Fibroblast of skin of left quadriceps (primary cell): ENCODE results near the gene KCTD10.

Experiments
- DNase-seq, 2 experiments: peaks; one replicate each; pipeline ENCODE4 v3.0.0-alpha.2; 2013; ENCODE audit warnings: low read depth in 2 of 2

Gene KCTD10

GRCh38 chr12:109477185-109477962, at the start of gene KCTD10, which contains the start of gene UBE3B:
Gene KCTD10, minus strand, starts transcription at chr12:109477300. Its CDS starts 38 bp downstream, at chr12:109477262.
Gene UBE3B, plus strand, starts transcription at chr12:109477634. Its CDS starts 5,918 bp downstream, at chr12:109483552.
- DNase-seq = peak; percentile 80

- no peak for DNase-seq
Observed at GRCh38 chr12:109525279-109525585, 48.1 kb upstream of the KCTD10 start.

- DNase-seq = no peak
Observed at GRCh38 chr12:109524466-109525278, 47.6 kb upstream of the KCTD10 start.

GRCh38 chr12:109523504-109523903, 46.4 kb upstream of the KCTD10 start:
- no peak for DNase-seq

GRCh38 chr12:109523071-109523470, 46.0 kb upstream of the KCTD10 start:
- no peak for DNase-seq

GRCh38 chr12:109521831-109522230, 44.7 kb upstream of the KCTD10 start:
- no peak for DNase-seq

- DNase-seq = no peak
Observed at GRCh38 chr12:109519787-109520186, 42.7 kb upstream of the KCTD10 start.

GRCh38 chr12:109518820-109519665, 41.9 kb upstream of the KCTD10 start:
- peak; percentile 80 to 82 for DNase-seq

GRCh38 chr12:109517619-109518018, 40.5 kb upstream of the KCTD10 start:
- no peak for DNase-seq

- DNase-seq = no peak
Observed at GRCh38 chr12:109513977-109514376, 36.9 kb upstream of the KCTD10 start.

- no peak for DNase-seq
Observed at GRCh38 chr12:109513051-109513450, 36.0 kb upstream of the KCTD10 start.

- DNase-seq = no peak
Observed at GRCh38 chr12:109512608-109513007, 35.5 kb upstream of the KCTD10 start.

GRCh38 chr12:109510196-109510595, 33.1 kb upstream of the KCTD10 start:
- no peak for DNase-seq

GRCh38 chr12:109504068-109504467, 27.0 kb upstream of the KCTD10 start:
- DNase-seq = no peak

GRCh38 chr12:109503611-109504010, 26.5 kb upstream of the KCTD10 start:
- DNase-seq = no peak

GRCh38 chr12:109502332-109502731, 25.2 kb upstream of the KCTD10 start:
- no peak for DNase-seq

- no peak for DNase-seq
Observed at GRCh38 chr12:109501299-109501698, 24.2 kb upstream of the KCTD10 start.

GRCh38 chr12:109500406-109501185, 23.5 kb upstream of the KCTD10 start:
- no peak for DNase-seq

- DNase-seq = no peak
Observed at GRCh38 chr12:109497675-109498074, 20.6 kb upstream of the KCTD10 start.

- DNase-seq = no peak
Observed at GRCh38 chr12:109496306-109496705, 19.2 kb upstream of the KCTD10 start.

GRCh38 chr12:109495012-109495411, 17.9 kb upstream of the KCTD10 start:
- DNase-seq = no peak
